ENCODE measurements around the gene KHDC3L. TPM values are rescaled to one million over a fixed set of nuclear protein-coding genes. Genes with fewer than 3 reads are reported as not detected.

KHDC3L gene
- total RNA-seq, 2 donors from 2014 or later = not detected

DNA sequence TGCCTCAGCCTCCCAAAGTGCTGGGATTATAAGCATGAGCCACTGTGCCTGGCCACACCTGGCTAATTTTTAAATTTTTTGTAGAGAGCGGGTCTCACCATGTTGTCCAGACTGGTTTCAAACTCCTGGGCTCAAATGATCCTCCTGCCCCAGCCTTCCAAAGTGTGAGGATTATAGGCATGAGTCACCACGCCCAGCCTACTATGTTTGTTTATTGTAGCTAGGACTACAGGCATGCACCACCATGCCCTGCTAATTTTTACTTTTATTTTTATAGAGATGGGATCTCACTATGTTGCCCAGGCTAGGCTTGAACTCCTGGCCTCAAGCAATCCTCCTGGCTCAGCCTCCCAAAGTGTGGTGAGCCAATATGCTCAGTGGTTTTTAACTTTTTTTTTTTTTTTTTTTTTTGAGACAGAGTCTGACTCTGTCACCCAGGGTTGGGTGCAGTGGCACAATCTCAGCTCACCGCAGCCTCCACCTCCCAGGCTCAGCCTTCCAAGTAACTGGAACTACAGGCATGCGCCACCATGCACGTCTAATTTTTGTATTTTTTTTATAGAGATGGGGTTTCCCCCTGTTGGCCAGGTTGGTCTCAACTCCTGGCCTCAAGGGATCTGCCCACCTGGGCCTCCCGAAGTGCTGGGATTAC is 20.1 kb downstream of the KHDC3L start:
- H3K36me3 ChIP-seq (replicated peaks in 1 of 2; ENCODE audit: insufficient read depth in 1 of 2, low read depth in 2 of 2) = no peaks in the 10 kb centered on the region
- no peak for TF ChIP-seq POLR2A (IDR thresholded peaks at IDR 0.05)
- TF ChIP-seq, protein P1, sequence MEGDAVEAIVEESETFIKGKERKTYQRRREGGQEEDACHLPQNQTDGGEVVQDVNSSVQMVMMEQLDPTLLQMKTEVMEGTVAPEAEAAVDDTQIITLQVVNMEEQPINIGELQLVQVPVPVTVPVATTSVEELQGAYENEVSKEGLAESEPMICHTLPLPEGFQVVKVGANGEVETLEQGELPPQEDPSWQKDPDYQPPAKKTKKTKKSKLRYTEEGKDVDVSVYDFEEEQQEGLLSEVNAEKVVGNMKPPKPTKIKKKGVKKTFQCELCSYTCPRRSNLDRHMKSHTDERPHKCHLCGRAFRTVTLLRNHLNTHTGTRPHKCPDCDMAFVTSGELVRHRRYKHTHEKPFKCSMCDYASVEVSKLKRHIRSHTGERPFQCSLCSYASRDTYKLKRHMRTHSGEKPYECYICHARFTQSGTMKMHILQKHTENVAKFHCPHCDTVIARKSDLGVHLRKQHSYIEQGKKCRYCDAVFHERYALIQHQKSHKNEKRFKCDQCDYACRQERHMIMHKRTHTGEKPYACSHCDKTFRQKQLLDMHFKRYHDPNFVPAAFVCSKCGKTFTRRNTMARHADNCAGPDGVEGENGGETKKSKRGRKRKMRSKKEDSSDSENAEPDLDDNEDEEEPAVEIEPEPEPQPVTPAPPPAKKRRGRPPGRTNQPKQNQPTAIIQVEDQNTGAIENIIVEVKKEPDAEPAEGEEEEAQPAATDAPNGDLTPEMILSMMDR (IDR thresholded peaks at IDR 0.05) = no peak
- H3K4me1 ChIP-seq = no peaks in the 10 kb centered on the region
- WGBS, 2 donors = 80 to 82% methylated on average over 6 of the region's 6 CpGs
- H3K27ac ChIP-seq = no peak overlapping the region
- intact Hi-C loops (cut with DNase I) = no loop called here
- DNase-seq (no peak), ATAC-seq (no peak)
- H3K9me3 ChIP-seq = no peaks in the 10 kb centered on the region
- no peak overlapping the region for H3K4me3 ChIP-seq
- H3K27me3 ChIP-seq = no peaks in the 10 kb centered on the region

DNA sequence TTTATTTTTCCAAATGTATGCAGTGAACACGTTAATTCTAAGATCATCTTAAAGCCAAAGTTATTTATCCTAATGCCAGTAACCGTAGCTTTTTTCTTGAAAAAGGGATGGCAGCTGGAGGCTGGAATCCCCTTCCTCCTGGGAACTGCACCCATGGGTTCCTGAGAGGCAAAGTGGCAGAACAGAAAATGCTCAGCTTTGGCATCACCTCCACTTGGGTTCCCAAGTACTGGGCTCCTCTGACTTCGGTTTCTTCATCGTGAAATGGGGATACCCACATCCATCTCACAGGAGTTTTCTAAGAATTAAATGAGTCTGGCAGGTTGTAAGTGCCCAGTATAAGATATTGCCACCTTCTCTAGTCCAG is 26.0 kb downstream of the KHDC3L start:
- H3K4me3 ChIP-seq = peak overlapping the region in 1 of 2 donors; percentile 24
- no peaks in the 10 kb centered on the region for H3K36me3 ChIP-seq (replicated peaks in 1 of 2; ENCODE audit: insufficient read depth in 1 of 2, low read depth in 2 of 2)
- no peaks in the 10 kb centered on the region for H3K4me1 ChIP-seq
- DNase-seq (no peak), ATAC-seq (no peak)
- no peaks in the 10 kb centered on the region for H3K9me3 ChIP-seq
- TF ChIP-seq, protein P1 (IDR thresholded peaks at IDR 0.05) = no peak
- TF ChIP-seq POLR2A (IDR thresholded peaks at IDR 0.05) = no peak
- intact Hi-C loops (cut with DNase I) = no loop called here
- H3K27ac ChIP-seq = peak overlapping the region in 2 of 4 donors; percentile 60 to 76
- H3K27me3 ChIP-seq = no peaks in the 10 kb centered on the region
- WGBS, 2 donors = 29 to 31% methylated on average over 4 of the region's 4 CpGs

DNA sequence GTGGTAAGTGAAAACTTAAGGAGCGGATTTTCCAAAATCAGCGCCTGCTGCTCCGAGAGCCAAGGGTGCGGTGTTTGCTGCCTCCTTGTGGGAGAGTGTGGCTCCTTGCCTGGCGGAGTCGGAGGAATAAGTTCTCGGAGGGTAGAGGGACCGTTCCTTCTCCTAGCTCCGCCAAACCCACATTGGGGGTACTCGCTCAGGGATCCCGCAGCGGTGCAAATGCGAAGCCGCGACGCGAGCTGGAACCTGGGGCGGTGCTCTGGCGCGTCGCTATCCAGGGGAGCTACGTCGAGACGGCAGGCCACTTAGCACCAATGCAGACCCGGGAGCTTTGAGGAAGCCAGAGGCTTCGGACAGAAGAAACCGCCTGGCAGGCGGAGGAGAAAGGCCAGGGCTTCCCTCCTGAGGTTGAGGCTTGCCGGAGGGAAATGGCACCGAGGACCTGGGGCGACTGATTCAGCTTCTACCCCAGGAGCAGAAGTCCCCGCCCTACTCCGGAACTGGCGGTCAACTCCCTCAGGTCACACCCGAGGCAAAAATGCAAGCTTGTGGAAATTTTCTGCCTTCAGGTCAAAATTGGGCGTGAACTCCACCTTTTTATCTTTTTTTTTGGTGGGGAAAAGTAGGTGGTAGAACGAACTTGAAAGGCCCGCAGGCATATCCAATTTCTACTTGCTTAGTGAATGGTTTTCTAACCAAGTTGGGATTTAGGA is 26.5 kb downstream of the KHDC3L start:
- Histone ChIP-seq H3K4me3 (peak overlapping the region in 1 of 2 donors; percentile 24), H3K27me3 (no peaks in the 10 kb centered on the region), H3K27ac (peak overlapping the region in 3 of 4 donors; percentile 49 to 76 (median 60)), H3K4me1 (no peaks in the 10 kb centered on the region), H3K9me3 (no peaks in the 10 kb centered on the region), H3K36me3 (replicated peaks in 1 of 2; ENCODE audit: insufficient read depth in 1 of 2, low read depth in 2 of 2) (no peaks in the 10 kb centered on the region)
- TF ChIP-seq POLR2A (IDR thresholded peaks at IDR 0.05) = peak; percentile 22 to 60 (median 44)
- TF ChIP-seq, protein P1 (IDR thresholded peaks at IDR 0.05) = peak in 6 of 7 experiments; percentile 26 to 55 (median 48)
- 1 to 4% methylated on average over 10 to 37 of the region's 38 CpGs for WGBS, 2 donors
- peak; percentile 52 to 59 (median 56) for DNase-seq
- peak; percentile 83 for ATAC-seq
- intact Hi-C loops (cut with DNase I) = no loop called here

DNA sequence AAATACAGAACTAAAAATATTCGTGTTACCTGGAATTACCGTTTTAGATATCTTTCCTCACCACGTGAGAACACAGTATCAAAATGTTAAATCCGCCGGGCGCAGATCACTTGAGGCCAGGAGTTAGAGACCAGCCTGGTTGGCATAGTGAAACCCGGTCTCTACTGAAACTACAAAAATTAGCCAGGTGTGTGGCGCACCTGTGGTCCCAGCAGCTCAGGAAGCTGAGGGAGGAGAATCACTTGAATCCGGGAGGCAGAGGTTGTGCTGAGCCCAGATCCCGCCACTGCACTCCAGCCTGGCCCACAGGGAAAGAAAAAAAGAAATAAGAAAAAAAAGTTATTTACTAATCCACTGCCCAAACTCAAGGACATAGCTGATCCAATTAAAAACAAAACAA is 27.4 kb downstream of the KHDC3L start:
- 61 to 68% methylated on average over 10 of the region's 10 CpGs for WGBS, 2 donors
- no peak overlapping the region for H3K27ac ChIP-seq
- no peak for TF ChIP-seq POLR2A (IDR thresholded peaks at IDR 0.05)
- TF ChIP-seq, protein P1 (IDR thresholded peaks at IDR 0.05) = no peak
- ATAC-seq (no peak), DNase-seq (peak in 1 of 4 donors; percentile 7)
- H3K4me3 ChIP-seq = no peak overlapping the region
- no peaks in the 10 kb centered on the region for H3K4me1 ChIP-seq
- intact Hi-C loops (cut with DNase I) = no loop called here
- H3K27me3 ChIP-seq = no peaks in the 10 kb centered on the region
- no peaks in the 10 kb centered on the region for H3K36me3 ChIP-seq (replicated peaks in 1 of 2; ENCODE audit: insufficient read depth in 1 of 2, low read depth in 2 of 2)
- H3K9me3 ChIP-seq = no peaks in the 10 kb centered on the region

Data from body of pancreas (tissue), 4 donors.